NCI-H82 treated with DMSO at 0.1 percent for 48 hours (cell line): ENCODE measurements around the gene ABLIM1.

ENCODE experiments used
- DNase-seq: peaks from one replicate; lab custom pipeline; 2025; ENCODE audit not compliant: unreplicated experiment; lab: John Stamatoyannopoulos, UW

The ABLIM1 gene

DNA sequence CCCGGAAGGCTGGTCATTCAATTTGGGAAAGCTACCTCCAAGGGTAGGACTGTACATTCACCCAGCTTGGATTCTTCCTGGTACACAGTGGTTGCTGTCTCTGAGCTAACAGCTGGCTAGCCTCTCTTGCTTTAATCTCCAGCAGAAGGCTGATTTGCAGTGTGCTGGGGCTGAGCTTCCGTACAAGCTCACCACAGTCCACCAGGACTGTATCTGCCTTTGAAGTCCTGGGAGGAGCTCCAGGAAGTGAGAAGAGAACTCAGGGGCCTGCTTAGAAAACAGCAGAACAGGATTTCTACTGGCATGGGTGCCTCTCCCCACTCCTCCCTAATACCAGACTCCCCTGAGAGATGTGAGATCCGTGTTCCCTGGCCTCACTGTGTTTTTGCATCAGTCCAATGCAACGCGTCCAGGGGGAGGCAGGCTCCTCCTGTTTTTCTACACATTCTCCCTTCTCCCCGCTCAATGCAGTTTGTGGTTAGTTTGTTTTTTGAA is 260.4 kb downstream of the ABLIM1 start:
- DNase-seq: no peak

DNA sequence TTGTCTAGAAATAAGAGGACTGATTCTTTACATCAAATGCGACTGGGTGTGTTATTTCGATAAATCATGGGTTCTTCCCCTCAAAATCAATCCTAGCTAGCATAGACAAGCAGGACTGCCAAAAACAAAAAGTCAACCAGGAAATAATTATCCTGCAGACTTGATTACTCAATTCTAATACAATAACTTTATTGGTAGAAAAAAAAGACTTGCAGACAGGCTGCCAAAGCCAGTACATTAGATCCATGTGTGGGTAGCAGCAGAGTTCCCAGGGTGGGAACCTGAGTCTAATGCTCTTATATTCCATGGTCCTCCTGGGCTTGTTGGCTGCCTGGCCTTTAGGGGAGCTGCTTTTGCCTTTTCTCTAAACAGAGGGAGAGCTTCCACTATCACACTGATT is 261.6 kb downstream of the ABLIM1 start:
- no peak for DNase-seq

DNA sequence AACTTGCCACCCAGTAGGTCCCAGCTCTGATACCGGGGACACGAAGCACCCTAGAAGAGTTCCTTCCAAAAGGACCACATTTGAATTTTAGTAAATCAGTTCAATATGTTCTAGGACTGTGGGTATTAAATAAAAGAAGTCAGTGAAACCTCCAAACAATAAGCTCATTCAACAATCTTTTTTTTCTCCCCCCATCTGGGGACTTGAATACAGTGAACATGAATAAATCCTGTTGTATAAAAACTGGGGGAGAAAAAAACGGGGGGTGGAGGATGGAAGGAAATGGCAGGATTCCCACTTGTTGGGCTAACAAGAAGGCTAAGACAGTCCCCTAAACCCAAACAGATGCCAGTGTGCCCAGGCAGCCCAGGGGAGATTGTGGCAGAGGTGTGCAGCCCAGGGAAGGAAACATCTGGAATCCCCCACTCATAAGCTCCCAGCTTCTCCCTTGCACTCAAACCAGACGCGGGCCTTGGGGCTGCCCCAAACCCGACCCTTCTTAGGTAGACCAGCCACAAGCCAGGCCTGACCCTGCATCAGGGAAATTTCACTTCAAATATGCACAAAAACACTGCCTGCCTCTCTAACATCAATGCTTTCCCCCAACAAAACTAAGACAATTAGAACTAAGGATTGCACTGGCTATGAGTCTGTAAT is 262.6 kb downstream of the ABLIM1 start:
- no peak for DNase-seq

DNA sequence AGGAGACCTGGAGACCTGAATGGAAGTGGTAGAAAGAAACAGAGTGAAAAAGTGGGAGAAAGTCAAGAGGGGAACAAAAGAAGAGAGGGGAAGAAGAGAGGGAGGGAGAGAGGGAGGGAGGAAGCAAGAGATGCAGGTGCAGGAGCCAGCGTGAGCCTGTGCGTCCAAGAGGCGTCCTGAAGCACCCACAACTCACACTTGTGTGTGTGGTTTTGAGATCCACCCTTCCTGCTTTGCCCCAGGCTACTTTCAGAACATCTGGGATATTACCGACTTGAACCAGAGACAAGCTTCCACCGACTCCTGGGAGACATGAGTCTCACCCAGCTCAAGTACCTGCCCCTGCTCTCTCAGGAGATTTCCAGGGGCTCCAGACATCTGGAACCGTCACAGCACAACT is 263.5 kb downstream of the ABLIM1 start:
- no peak for DNase-seq

DNA sequence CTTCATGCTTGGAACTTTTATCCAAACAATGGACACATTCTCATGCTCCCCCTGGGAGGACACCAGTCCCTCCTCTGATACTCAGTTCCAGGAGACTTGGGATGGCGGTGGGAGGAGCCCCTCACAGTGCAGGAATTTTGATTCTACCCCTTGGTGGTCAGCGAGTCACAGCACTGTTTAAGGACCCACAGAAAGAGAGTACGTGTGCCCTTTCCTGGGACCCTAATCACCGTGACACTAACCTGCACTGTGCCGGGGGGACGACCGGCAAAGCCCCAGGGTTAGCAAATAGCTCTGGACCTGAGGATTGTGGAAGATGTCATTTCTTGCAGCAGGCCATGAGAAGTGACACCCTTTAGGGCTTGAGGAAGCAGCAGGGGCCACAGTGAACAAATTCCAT is 264.2 kb downstream of the ABLIM1 start:
- DNase-seq: no peak

DNA sequence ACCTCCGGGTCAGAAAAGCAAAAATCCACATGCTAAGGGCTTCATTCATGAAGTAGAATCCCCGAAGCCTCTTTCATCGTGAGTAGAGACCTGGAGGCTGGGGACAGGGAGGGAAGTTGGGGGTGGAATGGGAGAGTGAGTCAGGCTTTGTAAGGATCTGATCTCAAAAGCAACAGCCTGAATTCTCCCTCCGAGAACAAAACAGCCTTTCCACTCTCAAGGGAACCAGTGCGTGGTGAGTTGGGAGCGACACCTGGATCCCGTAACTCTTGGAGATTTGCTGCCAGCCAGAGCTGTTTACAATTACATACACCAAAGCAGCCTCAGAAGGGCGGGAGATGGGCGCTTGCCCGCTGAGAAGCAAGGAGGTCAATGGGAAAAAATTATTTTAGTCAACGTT is 264.6 kb downstream of the ABLIM1 start:
- no peak for DNase-seq

DNA sequence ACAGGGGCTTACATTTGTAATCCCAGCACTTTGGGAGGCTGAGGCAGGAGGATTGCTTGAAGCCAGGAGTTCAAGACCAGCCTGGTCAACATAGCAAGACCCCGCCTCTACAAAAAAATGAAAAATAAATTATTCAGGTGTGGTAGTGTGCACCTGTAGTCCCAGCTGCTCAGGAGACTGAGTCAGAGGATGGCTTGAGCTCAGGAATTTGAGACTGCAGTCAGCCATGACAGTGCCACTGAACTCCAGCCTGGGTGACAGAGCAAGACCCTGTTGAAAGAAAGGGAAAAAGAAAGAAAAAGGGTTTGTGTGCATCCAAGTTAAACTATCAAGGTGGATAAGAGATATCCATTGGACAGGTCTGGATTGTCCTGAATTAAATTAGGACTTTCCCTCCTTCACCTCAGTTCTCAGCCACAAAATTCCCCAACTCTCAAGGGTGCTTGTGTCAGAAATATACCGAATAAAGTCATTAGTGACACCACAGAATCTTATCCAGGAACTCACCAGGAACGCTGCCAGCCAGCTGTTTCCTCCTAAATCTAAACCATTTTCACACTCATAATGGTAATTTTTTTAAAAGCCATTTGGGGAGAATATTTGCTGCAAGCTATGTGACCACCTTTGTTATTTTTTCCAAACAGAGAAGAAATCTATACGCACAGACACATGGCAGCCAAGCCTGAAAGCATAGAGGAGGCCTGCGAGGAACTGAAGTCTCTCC is 265.8 kb downstream of the ABLIM1 start:
- DNase-seq: no peak

DNA sequence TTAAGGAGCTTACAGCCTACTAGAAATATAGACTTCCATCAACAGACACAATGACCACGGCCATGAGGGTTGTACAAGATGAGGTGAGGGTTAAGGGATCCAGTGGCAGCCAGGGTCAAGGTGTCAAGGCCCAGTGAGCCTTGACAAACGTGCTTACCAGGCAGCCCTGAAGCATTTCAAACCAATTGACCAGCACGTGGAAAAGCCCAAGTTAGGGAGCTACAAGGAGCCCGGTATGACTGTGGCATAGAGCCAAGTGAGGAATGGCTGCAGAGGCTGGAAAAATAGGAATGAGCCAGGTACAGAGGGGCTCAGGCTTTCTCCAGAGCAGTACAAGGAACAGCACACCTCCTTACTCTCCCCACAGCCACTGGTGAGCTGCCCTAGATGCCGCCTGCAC is 266.5 kb downstream of the ABLIM1 start:
- no peak for DNase-seq

DNA sequence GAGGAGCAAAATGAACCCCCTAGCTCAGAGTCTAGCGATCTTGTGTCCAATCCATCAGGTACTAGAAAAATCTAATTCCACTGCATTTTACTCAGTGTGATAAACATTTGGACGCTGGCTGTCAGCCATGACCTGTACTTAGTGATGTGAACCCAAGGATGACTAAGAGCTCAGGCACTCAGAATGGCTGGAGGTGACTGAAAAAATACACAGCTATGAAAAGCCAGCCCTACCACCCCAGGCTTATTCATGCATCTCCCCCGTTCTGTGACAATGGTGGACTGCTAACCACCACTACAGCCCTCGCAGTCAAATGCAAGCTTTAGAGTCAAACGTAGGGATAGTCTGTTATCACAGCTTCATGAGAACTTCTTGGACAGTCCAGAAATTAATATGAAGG is 268.6 kb downstream of the ABLIM1 start:
- no peak for DNase-seq

DNA sequence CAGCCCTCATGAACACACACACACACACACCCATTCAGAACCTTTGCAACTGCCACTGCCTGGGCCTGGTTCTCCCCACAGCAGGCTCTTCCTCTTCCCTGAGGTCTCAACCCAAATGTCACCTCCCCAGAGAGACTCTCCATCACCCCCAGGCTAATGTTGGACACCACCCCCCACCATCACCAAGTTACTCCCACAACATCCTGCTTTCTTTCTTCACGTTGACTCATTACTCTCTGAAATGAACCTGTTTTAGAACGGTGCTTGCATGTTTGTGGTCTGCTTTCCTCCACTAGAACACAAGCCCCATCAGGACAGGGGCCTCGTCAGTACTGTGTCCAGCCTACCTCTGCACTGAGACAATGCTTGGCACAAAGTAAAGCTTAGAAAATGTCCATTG is 269.8 kb downstream of the ABLIM1 start:
- no peak for DNase-seq

DNA sequence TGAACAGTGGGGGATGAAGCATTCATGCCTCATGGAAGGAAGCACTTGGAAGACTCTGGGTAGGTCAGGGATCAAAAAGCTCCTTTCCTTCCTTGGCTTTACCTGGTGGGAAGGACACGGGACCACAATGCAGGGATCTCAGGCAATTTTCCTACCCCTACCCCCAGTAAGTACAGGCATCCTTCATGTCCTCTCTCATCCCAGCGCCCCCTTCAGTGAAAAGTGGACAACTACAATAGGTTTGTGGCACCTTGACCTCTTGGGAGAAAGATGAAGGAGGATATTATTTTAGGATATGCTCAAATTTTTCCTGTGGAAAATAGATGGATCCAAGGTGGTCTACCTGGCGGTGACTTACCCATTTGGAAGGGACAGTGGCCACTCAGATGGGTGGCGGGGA is 270.3 kb downstream of the ABLIM1 start:
- no peak for DNase-seq

DNA sequence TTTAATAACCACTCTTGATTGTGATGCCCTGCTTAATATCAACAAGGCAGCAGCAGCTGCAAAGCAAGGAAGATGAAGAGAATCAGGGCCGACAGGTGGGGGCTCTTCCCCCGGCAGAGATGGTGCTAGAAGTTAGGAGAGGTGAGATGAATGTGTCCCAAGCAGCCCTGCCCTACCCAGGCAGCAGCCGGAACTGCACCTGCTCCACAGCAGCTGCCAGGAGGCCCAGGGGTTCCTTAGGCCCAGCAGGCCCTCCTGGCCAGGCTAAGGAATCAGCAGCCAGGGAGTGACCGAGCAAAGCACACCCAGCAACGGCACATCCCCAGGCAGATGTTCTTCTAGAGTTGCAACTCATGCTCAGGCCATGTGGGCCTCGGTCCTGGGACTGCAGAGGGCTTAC is 271.6 kb downstream of the ABLIM1 start:
- no peak for DNase-seq

DNA sequence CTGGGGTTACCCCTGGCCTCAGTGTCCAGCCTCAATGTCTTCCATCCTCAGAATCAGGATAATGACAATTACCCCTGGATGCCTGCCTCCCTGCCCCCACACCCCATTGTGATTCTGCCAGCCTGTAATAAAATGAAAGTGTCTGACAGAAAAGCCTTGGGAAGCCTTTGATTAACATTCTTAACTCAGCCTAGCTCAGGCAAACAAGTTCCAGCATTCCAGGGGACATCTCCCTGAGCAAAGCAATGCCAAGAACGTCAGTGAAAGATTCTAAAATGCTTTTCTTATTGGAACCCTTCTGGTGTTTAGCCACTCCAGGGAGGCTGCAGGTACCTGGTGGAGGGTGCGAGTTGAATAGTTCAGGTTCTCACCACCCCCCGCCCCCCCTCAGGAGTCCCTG is 272.5 kb downstream of the ABLIM1 start:
- DNase-seq: no peak

DNA sequence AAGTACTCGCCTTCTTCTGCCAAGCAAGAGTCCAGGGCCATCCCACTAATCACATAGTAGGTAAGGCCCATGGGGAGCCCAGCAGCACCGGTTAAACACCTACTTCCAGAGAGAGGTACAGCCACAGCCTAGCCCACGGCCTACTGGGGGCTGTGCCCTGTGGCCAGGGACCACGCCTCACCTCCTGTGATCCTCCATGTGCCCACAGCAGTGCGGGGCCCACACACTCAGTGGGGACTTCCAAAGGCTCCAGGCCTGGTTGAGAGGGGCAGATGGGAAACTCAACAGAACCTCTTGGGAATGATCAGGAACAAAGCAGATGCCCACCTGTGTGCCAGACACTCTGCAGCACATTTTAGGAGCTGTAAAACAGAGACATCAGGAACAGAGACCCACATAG is 273.5 kb downstream of the ABLIM1 start:
- no peak for DNase-seq

DNA sequence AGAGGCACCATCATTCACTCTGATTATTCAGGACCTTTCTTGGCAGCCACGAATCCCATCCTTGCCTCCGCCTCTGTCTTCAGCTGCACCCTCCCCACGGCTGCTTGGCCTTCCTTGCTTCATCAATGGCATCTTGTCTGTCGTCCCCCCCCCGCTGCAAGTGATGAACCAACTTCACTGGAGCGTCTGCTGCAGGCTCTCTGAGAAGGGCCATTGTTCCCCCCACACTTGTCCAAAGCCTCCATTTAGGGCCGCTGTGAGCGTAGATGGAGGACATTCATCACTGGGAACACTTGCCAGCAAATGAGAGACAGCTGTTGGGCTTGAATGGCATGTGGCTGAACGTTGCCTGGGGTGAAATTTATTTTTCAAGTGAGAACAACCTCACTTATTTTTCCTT is 273.9 kb downstream of the ABLIM1 start:
- no peak for DNase-seq
